Lung (tissue), 12 donors: Measurements from ENCODE around the gene SLC39A12. TPM values are rescaled to one million over a fixed set of nuclear protein-coding genes. Genes with fewer than 3 reads are reported as not detected.

Experiments used
- ATAC-seq: fragments of 200-7000 bp; cut with Tn5 transposase; one replicate; pipeline ENCODE4 v1.9.1; 2020; ENCODE audit warnings: moderate number of reproducible peaks; ENCODE audit not compliant: insufficient read depth, low FRiP score
- DNase-seq, 3 donors: peaks; one replicate each; pipeline ENCODE4 v3.0.0-alpha.2; 2013 to 2017
- H3K27ac ChIP-seq, 2 donors: one replicate each; pipeline ENCODE4 v1.5.1; 2013; ENCODE audit warnings: mild to moderate bottlenecking in 2 of 2, moderate library complexity in 2 of 2, control low read depth in 1 of 2, inconsistent platforms in 1 of 2, low read depth in 1 of 2, low read length in 1 of 2
- H3K27me3 ChIP-seq, 3 donors: one replicate each; pipeline ENCODE4 v1.5.1; 2013; ENCODE audit warnings: low read length in 2 of 3; ENCODE audit not compliant: control insufficient read depth in 3 of 3, insufficient read depth in 3 of 3
- H3K36me3 ChIP-seq, 4 donors: one replicate each; pipeline ENCODE4 v1.5.1; 2013; ENCODE audit warnings: low read length in 4 of 4, mild to moderate bottlenecking in 1 of 4, moderate library complexity in 1 of 4; ENCODE audit not compliant: control insufficient read depth in 4 of 4, insufficient read depth in 4 of 4
- H3K4me1 ChIP-seq, 5 donors: one replicate each; pipeline ENCODE4 v1.5.1; 2013; ENCODE audit warnings: low read length in 5 of 5, mild to moderate bottlenecking in 2 of 5, moderate library complexity in 1 of 5; ENCODE audit not compliant: control insufficient read depth in 5 of 5, insufficient read depth in 5 of 5
- H3K4me3 ChIP-seq: one replicate; pipeline ENCODE4 v1.5.1; 2013; ENCODE audit warnings: mild to moderate bottlenecking, control low read depth, moderate library complexity
- H3K9ac ChIP-seq, 2 donors: one replicate each; pipeline ENCODE4 v1.5.1; 2013; ENCODE audit warnings: low read length in 2 of 2, control low read depth in 1 of 2; ENCODE audit not compliant: insufficient read depth in 1 of 2
- H3K9me3 ChIP-seq, 4 donors: one replicate each; pipeline ENCODE4 v1.5.1; 2013; ENCODE audit warnings: low read length in 3 of 4, mild to moderate bottlenecking in 1 of 4, moderate library complexity in 1 of 4; ENCODE audit not compliant: control insufficient read depth in 4 of 4, insufficient read depth in 3 of 4
- WGBS, 2 donors: extraction: QIAGEN DNeasy Blood & Tissue Kit; methylation state at CpG; one replicate each; pipeline ENCODE4 v1.1.7; 2013; 5-methylcytosine and 5-hydroxymethylcytosine counted together
- polyA plus RNA-seq, 2 donors: library from polyadenylated mRNA; stranded (reverse); fragments of 200-250 nt; gene quantifications; one replicate each; pipeline ENCODE4 v1.2.1, GENCODE V29; 2013
- total RNA-seq, 2 donors: library from RNA; depleted of rRNA in 1 of 2; stranded (reverse); fragments of >200 nt in 1 of 2; gene quantifications; one replicate each; pipeline ENCODE4 v1.2.1, GENCODE V29; 2014 to 2021
- TF ChIP-seq, protein P1 (sequence below): IDR thresholded peaks from 2 replicates; pipeline ENCODE4 v1.5.1; 2012; ENCODE audit warnings: mild to moderate bottlenecking; ENCODE audit errors: control extremely low read depth, extremely low read depth
- donor health status: control.
- donor health status: control.
- donor health status: Bipolar disorder and iron deficiency.
- donor health status: healthy.
- donor health status: DM: yes; HTN: yes; CAD: no.

Gene SLC39A12
- total and polyA plus RNA-seq, 4 donors: 0.03 to 0.26 TPM; not detected in 2

DNA sequence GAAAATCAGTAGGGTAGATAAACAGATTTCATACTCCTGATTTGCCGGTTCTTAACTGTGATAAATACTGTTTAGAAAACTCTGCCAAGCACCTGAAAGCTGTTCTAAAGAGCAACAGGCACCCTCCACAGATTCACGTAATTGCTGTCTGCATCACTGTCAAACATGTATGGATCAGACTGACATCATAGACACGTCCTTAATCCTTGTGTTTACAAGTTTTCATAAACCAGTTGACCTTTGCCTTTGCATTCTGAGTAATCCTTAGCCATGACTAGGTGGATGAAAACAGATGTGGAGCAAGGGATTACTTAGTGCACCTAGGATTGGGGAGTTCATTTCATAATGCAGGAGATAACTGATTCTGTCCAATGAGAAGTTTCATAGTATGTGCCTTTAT is 41.6 kb downstream of the SLC39A12 start:
- no peak for ATAC-seq
- WGBS, 2 donors: 61 to 67% methylated on average over 3 of the region's 3 CpGs
- Histone ChIP-seq H3K27ac (no peak overlapping the region), H3K27me3 (no peaks in the 10 kb centered on the region), H3K36me3 (no peaks in the 10 kb centered on the region), H3K9me3 (no peaks in the 10 kb centered on the region), H3K4me3 (no peak overlapping the region), H3K4me1 (no peaks in the 10 kb centered on the region), H3K9ac (no peak overlapping the region)
- TF ChIP-seq, protein P1, sequence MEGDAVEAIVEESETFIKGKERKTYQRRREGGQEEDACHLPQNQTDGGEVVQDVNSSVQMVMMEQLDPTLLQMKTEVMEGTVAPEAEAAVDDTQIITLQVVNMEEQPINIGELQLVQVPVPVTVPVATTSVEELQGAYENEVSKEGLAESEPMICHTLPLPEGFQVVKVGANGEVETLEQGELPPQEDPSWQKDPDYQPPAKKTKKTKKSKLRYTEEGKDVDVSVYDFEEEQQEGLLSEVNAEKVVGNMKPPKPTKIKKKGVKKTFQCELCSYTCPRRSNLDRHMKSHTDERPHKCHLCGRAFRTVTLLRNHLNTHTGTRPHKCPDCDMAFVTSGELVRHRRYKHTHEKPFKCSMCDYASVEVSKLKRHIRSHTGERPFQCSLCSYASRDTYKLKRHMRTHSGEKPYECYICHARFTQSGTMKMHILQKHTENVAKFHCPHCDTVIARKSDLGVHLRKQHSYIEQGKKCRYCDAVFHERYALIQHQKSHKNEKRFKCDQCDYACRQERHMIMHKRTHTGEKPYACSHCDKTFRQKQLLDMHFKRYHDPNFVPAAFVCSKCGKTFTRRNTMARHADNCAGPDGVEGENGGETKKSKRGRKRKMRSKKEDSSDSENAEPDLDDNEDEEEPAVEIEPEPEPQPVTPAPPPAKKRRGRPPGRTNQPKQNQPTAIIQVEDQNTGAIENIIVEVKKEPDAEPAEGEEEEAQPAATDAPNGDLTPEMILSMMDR: no peak
- DNase-seq: no peak

DNA sequence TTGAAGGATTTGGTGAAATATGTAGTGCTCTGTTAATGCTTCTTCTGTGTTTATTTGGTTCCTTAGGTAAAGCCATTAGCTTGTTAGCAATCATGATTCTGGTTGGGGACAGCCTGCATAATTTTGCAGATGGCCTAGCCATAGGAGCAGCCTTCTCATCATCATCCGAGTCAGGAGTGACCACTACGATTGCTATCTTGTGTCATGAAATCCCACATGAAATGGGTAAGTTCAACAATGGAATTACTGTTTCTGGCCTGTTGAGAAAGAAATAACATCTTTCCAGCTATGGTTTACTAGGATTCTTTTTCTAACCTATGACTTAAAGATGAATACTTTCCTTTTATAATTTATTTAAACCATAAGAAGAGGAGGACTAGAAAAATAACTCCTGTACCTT is 48.9 kb downstream of the SLC39A12 start:
- 93 to 95% methylated on average over 2 of the region's 2 CpGs for WGBS, 2 donors
- no peak overlapping the region for H3K27ac ChIP-seq
- no peaks in the 10 kb centered on the region for H3K9me3 ChIP-seq
- peaks cover 0 to 7% (median 0%) of the 10 kb centered on the region in 5 donors for H3K4me1 ChIP-seq
- no peak for ATAC-seq
- H3K9ac ChIP-seq: no peak overlapping the region
- TF ChIP-seq, protein P1: no peak
- H3K36me3 ChIP-seq: no peaks in the 10 kb centered on the region
- no peak overlapping the region for H3K4me3 ChIP-seq
- H3K27me3 ChIP-seq: no peaks in the 10 kb centered on the region
- DNase-seq: no peak

DNA sequence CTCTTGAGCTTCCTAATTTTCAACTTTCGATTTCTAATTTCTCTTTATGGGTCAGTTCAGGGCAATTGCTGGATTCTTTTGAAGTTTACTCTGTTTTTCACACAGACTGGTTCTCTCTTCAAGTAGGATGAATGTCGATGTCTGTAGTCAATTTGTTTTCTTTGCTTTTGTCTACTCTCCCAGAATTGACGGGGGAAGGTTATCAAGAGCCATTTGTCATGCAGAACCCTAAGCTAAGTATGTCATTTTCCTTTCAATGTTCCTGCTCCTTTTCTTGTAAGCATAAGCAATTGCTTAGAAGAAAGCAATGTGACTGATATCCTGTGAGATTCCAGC is 53.7 kb downstream of the SLC39A12 start:
- H3K36me3 ChIP-seq: no peaks in the 10 kb centered on the region
- DNase-seq (no peak), ATAC-seq (no peak)
- WGBS, 2 donors: 34 to 38% methylated on average over 3 of the region's 3 CpGs
- peaks cover 0 to 19% (median 0%) of the 10 kb centered on the region in 5 donors for H3K4me1 ChIP-seq
- no peak overlapping the region for H3K4me3 ChIP-seq
- no peak overlapping the region for H3K27ac ChIP-seq
- no peaks in the 10 kb centered on the region for H3K27me3 ChIP-seq
- H3K9me3 ChIP-seq: peaks cover 0 to 1% (median 0%) of the 10 kb centered on the region in 4 donors
- TF ChIP-seq, protein P1: no peak
- H3K9ac ChIP-seq: peak overlapping the region in 1 of 2 donors; percentile 8

DNA sequence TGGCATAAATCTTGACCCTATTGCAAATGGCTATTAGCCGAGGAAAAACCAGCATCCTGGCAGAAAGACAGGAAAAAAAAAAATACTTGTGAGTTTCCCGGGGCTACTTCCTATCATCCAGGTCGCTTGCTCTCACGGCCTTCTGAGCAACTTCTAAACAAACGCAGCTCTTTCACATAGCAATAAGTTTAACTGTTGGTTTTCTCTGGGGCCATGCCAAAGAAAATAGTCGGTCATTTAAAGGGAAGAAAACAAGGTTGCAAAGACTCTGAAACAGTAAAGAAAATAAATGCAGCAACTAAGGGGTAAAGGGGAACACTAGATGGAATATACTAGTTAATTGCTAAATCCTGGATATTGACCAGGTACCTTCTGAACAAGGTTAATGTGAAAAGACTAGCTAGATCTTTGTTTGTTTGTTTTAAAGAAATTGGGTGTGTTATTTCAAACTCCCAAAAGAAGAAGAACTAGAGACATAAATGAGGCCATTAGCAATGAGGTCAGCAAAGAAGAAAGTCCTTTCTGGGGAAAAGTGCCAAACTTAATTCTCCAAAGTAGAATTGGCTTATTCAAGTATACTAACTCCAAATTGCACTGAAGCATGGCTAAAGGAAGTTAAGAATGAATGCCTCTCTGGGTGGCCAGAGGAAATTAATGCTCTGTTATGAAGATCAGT is 54.2 kb downstream of the SLC39A12 start:
- H3K27me3 ChIP-seq: no peaks in the 10 kb centered on the region
- TF ChIP-seq, protein P1: no peak
- H3K9me3 ChIP-seq: peaks cover 0 to 1% (median 0%) of the 10 kb centered on the region in 4 donors
- H3K4me1 ChIP-seq: peaks cover 0 to 19% (median 0%) of the 10 kb centered on the region in 5 donors
- ATAC-seq (no peak), DNase-seq (peak; percentile 67 to 91 (median 90))
- no peak overlapping the region for H3K27ac ChIP-seq
- H3K9ac ChIP-seq: peak overlapping the region in 1 of 2 donors; percentile 8
- H3K36me3 ChIP-seq: no peaks in the 10 kb centered on the region
- H3K4me3 ChIP-seq: no peak overlapping the region
- WGBS, 2 donors: 34 to 51% methylated on average over 6 of the region's 6 CpGs
